A549 (cell line): ENCODE results near the gene MYF5. TPM values are rescaled to one million over a fixed set of nuclear protein-coding genes. Genes with fewer than 3 reads are reported as not detected.

Experiments used
- ATAC-seq, 2 experiments: fragments of 200-7000 bp in 1 of 2; fragments of >200 bp in 1 of 2; cut with Nextera tagmentation in 1 of 2; cut with Tn5 transposase in 1 of 2; 3 replicates each; pipeline versions ENCODE4 v1.8.0 to v1.9.1; 2018 to 2020; ENCODE audit warnings: mild to moderate bottlenecking in 1 of 2, moderate library complexity in 1 of 2
- CTCF ChIA-PET: fragments of 300-600 bp; sonication (Branson Sonifier 250); formaldehyde crosslinking; extraction: SDS; loops from one replicate; lab custom pipeline; 2021; ENCODE audit warnings: antibody characterized with exemption, inconsistent platforms; lab: Yijun Ruan, JAX
- POLR2A ChIA-PET: fragments of 350-600 bp; formaldehyde crosslinking; extraction: SDS; loops from one replicate; lab custom pipeline; 2021; ENCODE audit warnings: antibody characterized with exemption, inconsistent platforms; lab: Yijun Ruan, JAX
- DNase-seq, 2 experiments: peaks; one replicate each; pipeline versions ENCODE4 v3.0.0 to v3.0.0-alpha.2; 2011 to 2016; ENCODE audit warnings: low read depth in 1 of 2, low spot score in 1 of 2
- FAIRE-seq: peaks from 2 replicates; lab custom pipeline; 2011; peaks lifted over from hg19 to GRCh38; lab: Jason Lieb, UNC
- H3K27ac ChIP-seq, 2 experiments: fragments of >200 bp; sonication (Bioruptor Twin); formaldehyde crosslinking; 3 replicates each; pipeline ENCODE4 v1.5.1; 2016 to 2017
- H3K4me1 ChIP-seq: fragments of >200 bp; sonication (Bioruptor Twin); formaldehyde crosslinking; 3 replicates; pipeline ENCODE4 v1.6.1; 2016
- H3K4me2 ChIP-seq: fragments of >200 bp; sonication (Bioruptor Twin); formaldehyde crosslinking; 3 replicates; pipeline ENCODE4 v1.6.1; 2016
- H3K4me3 ChIP-seq: fragments of >200 bp; sonication (Bioruptor Twin); formaldehyde crosslinking; 3 replicates; pipeline ENCODE4 v1.5.1; 2016
- H3K9me3 ChIP-seq: fragments of >200 bp; sonication (Bioruptor Twin); formaldehyde crosslinking; 3 replicates; pipeline ENCODE4 v1.6.1; 2016
- BCL3 ChIP-seq: fragments of >200 bp; sonication (Bioruptor Twin); formaldehyde crosslinking; IDR thresholded peaks from 3 replicates; pipeline ENCODE4 v1.6.1; 2016
- E2F6 ChIP-seq: IDR thresholded peaks from 2 replicates; pipeline ENCODE4 v1.6.1; 2012; ENCODE audit warnings: low read depth, borderline replicate concordance
- EHF ChIP-seq: fragments of 250-450 bp; sonication (Bioruptor Pico); IDR thresholded peaks from 2 replicates; pipeline ENCODE4 v1.5.0; 2020; ENCODE audit warnings: mild to moderate bottlenecking
- HMGXB4 ChIP-seq: fragments of 250-450 bp; sonication (Bioruptor Pico); IDR thresholded peaks from 2 replicates; pipeline ENCODE4 v1.5.0; 2021; ENCODE audit warnings: mild to moderate bottlenecking, moderate library complexity, borderline replicate concordance
- HOXA7 ChIP-seq: fragments of 250-450 bp; sonication (Bioruptor Pico); IDR thresholded peaks from 2 replicates; pipeline ENCODE4 v1.5.0; 2020; ENCODE audit warnings: mild to moderate bottlenecking, moderate library complexity
- HOXB5 ChIP-seq: fragments of 250-450 bp; sonication (Bioruptor Pico); IDR thresholded peaks from 2 replicates; pipeline ENCODE4 v1.5.0; 2020; ENCODE audit warnings: mild to moderate bottlenecking, moderate library complexity
- KDM5A ChIP-seq: fragments of 200-600 bp; sonication (generic); IDR thresholded peaks from 2 replicates; pipeline ENCODE4 v1.6.1; 2016; ENCODE audit warnings: antibody characterized with exemption, mild to moderate bottlenecking
- NPAS2 ChIP-seq: fragments of 250-450 bp; sonication (Bioruptor Pico); IDR thresholded peaks from 2 replicates; pipeline ENCODE4 v1.8.0; 2022; ENCODE audit warnings: mild to moderate bottlenecking, moderate library complexity, borderline replicate concordance
- POLR2A ChIP-seq: IDR thresholded peaks from 2 replicates; pipeline ENCODE4 v1.6.1; 2012; ENCODE audit warnings: mild to moderate bottlenecking, low read length
- REST ChIP-seq: fragments of 200-600 bp; sonication (generic); IDR thresholded peaks from 2 replicates; pipeline ENCODE4 v1.6.1; 2016; ENCODE audit warnings: antibody characterized with exemption, mild to moderate bottlenecking, moderate library complexity
- RFX5 ChIP-seq: fragments of 450-650 bp; IDR thresholded peaks from 2 replicates; pipeline ENCODE4 v1.7.1; 2014; ENCODE audit warnings: antibody characterized with exemption, mild to moderate bottlenecking, moderate library complexity
- TFCP2L1 ChIP-seq: fragments of 250-450 bp; sonication (Bioruptor Pico); IDR thresholded peaks from 2 replicates; pipeline ENCODE4 v1.5.0; 2021; ENCODE audit warnings: mild to moderate bottlenecking
- ZC3H11A ChIP-seq: fragments of 450-650 bp; IDR thresholded peaks from 2 replicates; pipeline ENCODE4 v1.6.1; 2014; ENCODE audit warnings: antibody characterized with exemption, mild to moderate bottlenecking
- WGBS: methylation state at CpG from one replicate; pipeline ENCODE4 v1.1.6; 2017; ENCODE audit errors: missing lambda C conversion rate; 5-methylcytosine and 5-hydroxymethylcytosine counted together
- polyA plus RNA-seq, 4 experiments: library from polyadenylated mRNA; depleted of rRNA in 3 of 4; stranded (reverse); fragments of >200 nt; fragmentation: RNase III in 1 of 4; extraction: RNeasy Plus Mini Kit Qiagen cat#74134 plus additional on column Dnase treatment in 1 of 4; gene quantifications; 2 replicates in 3 of 4; 3 replicates in 1 of 4; pipeline ENCODE4 v1.2.3, GENCODE V29; 2011 to 2017

The MYF5 gene
- polyA plus RNA-seq, 2 of the 4 experiments (the other 2 are of a cell fraction): not detected

- no peak for TF ChIP-seq REST
- no peak for TF ChIP-seq TFCP2L1 (CRISPR knock-in tag)
- no peak for TF ChIP-seq ZC3H11A
Observed at GRCh38 chr12:80717856-80718255, 1.1 kb downstream of the MYF5 start (continued).

GRCh38 chr12:80720516-80720915, 3.8 kb downstream of the MYF5 start:
- TF ChIP-seq EHF (no peak), HMGXB4 (CRISPR knock-in tag) (no peak), E2F6 (no peak), REST (no peak), KDM5A (no peak), NPAS2 (CRISPR knock-in tag) (no peak), HOXB5 (CRISPR knock-in tag) (no peak), HOXA7 (no peak), BCL3 (no peak)
- TF ChIP-seq, all 56 proteins: peak for 0
- ChIA-PET CTCF (no interaction called here), POLR2A (no interaction called here)
- Histone ChIP-seq H3K4me2 (no peak overlapping the region), H3K27ac (no peak overlapping the region), H3K4me3 (no peak overlapping the region), H3K4me1 (no peaks in the 10 kb centered on the region), H3K9me3 (no peaks in the 10 kb centered on the region)
- FAIRE-seq: no peak
- ATAC-seq: no peak
- no peak for DNase-seq
- 31% methylated on average over 1 of the region's 1 CpG for WGBS

- no peak for TF ChIP-seq ZC3H11A
- TF ChIP-seq TFCP2L1 (CRISPR knock-in tag): no peak
- no peak for TF ChIP-seq POLR2A
- TF ChIP-seq RFX5: no peak
- CTCF ChIA-PET: no interaction called here
- no peaks in the 10 kb centered on the region for H3K9me3 ChIP-seq
- no peak for FAIRE-seq
- H3K4me1 ChIP-seq: no peaks in the 10 kb centered on the region
- 49% methylated on average over 3 of the region's 3 CpGs for WGBS
- POLR2A ChIA-PET: no interaction called here
- ATAC-seq: no peak
- H3K4me3 ChIP-seq: no peak overlapping the region
- no peak overlapping the region for H3K4me2 ChIP-seq
- no peak for DNase-seq
- no peak overlapping the region for H3K27ac ChIP-seq
Observed at GRCh38 chr12:80721326-80721725, 4.6 kb downstream of the MYF5 start.
